K562 (cell line): ENCODE measurements around the gene SND1. TPM values are rescaled to one million over a fixed set of nuclear protein-coding genes. Genes with fewer than 3 reads are reported as not detected.
A peak's percentile ranks its signal among the peaks of the same experiment; 100 is the strongest.

ENCODE experiments used
- ATAC-seq: fragments of 200-7000 bp; cut with Tn5 transposase; 3 replicates; pipeline ENCODE4 v1.9.1; 2020; ENCODE audit warnings: moderate library complexity
- BruUV-seq: library from RNA; stranded (reverse); fragments of 400-500 nt; replicated peaks from 2 replicates; lab custom pipeline; 2021; lab: Mats Ljungman, UMichigan
- CTCF ChIA-PET: fragments of 300-600 bp; formaldehyde crosslinking; extraction: SDS; loops from one replicate; lab custom pipeline; 2021; ENCODE audit warnings: low intra/inter-chr PET ratio; lab: Yijun Ruan, JAX
- POLR2A ChIA-PET: fragments of 300-600, 350-650 bp; sonication (Branson Sonifier 250); formaldehyde crosslinking; extraction: SDS; loops from one replicate; lab custom pipeline; 2021; ENCODE audit warnings: antibody characterized with exemption, inconsistent platforms; lab: Yijun Ruan, JAX
- DNase-seq, 4 experiments: peaks; one replicate each; pipeline versions ENCODE4 v3.0.0 to v3.0.0-alpha.2; 2011 to 2018; ENCODE audit warnings: low spot score in 3 of 4, mixed read lengths in 3 of 4; ENCODE audit errors: extremely low read depth in 1 of 4
- FAIRE-seq: peaks from 2 replicates; lab custom pipeline; 2011; peaks lifted over from hg19 to GRCh38; lab: Jason Lieb, UNC
- H2AFZ ChIP-seq: 2 replicates; pipeline ENCODE4 v1.6.0; 2011; ENCODE audit warnings: low read depth, low read length, control low read depth, inconsistent platforms
- H3K27ac ChIP-seq: fragments of 200-600 bp; 3 replicates; pipeline ENCODE4 v1.8.0; 2011; ENCODE audit warnings: low read depth, mild to moderate bottlenecking, control low read depth, inconsistent platforms, low read length, moderate library complexity, mixed read lengths; ENCODE audit errors: extremely low read depth
- H3K27me3 ChIP-seq, 2 experiments: fragments of 300-600 bp in 1 of 2; 2 replicates in 1 of 2; 3 replicates in 1 of 2; pipeline versions ENCODE4 v1.6.0 to v1.8.0; 2011; ENCODE audit warnings: inconsistent platforms in 2 of 2, low read length in 2 of 2, mild to moderate bottlenecking in 1 of 2, mixed read lengths in 1 of 2, moderate library complexity in 1 of 2; ENCODE audit not compliant: control insufficient read depth in 2 of 2, insufficient read depth in 2 of 2
- H3K36me3 ChIP-seq: fragments of 300-600 bp; 3 replicates; pipeline ENCODE4 v1.8.0; 2011; ENCODE audit warnings: mild to moderate bottlenecking, low read length, inconsistent platforms; ENCODE audit not compliant: control insufficient read depth, insufficient read depth
- H3K4me1 ChIP-seq, 2 experiments: fragments of 200-600 bp in 1 of 2; replicated peaks in 1 of 2; 2 replicates in 1 of 2; 3 replicates in 1 of 2; pipeline versions ENCODE4 v1.5.1 to v1.8.0; 2011; ENCODE audit warnings: inconsistent platforms in 2 of 2, low read length in 2 of 2, mild to moderate bottlenecking in 1 of 2, mixed read lengths in 1 of 2, moderate library complexity in 1 of 2; ENCODE audit not compliant: control insufficient read depth in 2 of 2, insufficient read depth in 2 of 2
- H3K4me2 ChIP-seq: 2 replicates; pipeline ENCODE4 v1.6.1; 2011; ENCODE audit warnings: low read length, control low read depth, inconsistent platforms, mixed read lengths; ENCODE audit not compliant: insufficient read depth
- H3K4me3 ChIP-seq: fragments of 200-600 bp; sonication (generic), shearing (Covaris generic); 2 replicates; pipeline ENCODE4 v1.5.1; 2016; ENCODE audit warnings: control low read depth, inconsistent platforms
- H3K79me2 ChIP-seq: fragments of 200-600 bp; 3 replicates; pipeline ENCODE4 v1.8.0; 2011; ENCODE audit warnings: low read length, inconsistent platforms; ENCODE audit not compliant: control insufficient read depth, insufficient read depth
- H3K9ac ChIP-seq, 2 experiments: 2 replicates each; pipeline versions ENCODE4 v1.6.0 to v1.6.1; 2011; ENCODE audit warnings: low read depth in 2 of 2, low read length in 2 of 2, control low read depth in 1 of 2, inconsistent platforms in 1 of 2, mild to moderate bottlenecking in 1 of 2, mixed read lengths in 1 of 2; ENCODE audit not compliant: insufficient read depth in 1 of 2
- H3K9me1 ChIP-seq: one replicate; pipeline ENCODE4 v1.6.0; 2011; ENCODE audit warnings: inconsistent platforms, mild to moderate bottlenecking, low read length, moderate library complexity; ENCODE audit not compliant: control insufficient read depth, insufficient read depth
- H3K9me3 ChIP-seq: replicated peaks from 2 replicates; pipeline ENCODE4 v1.5.1; 2011; ENCODE audit warnings: low read depth, low read length, inconsistent platforms; ENCODE audit not compliant: control insufficient read depth, insufficient read depth
- H4K20me1 ChIP-seq: replicated peaks from 2 replicates; pipeline ENCODE4 v1.6.1; 2011; ENCODE audit warnings: low read length, inconsistent platforms, mixed read lengths; ENCODE audit not compliant: control insufficient read depth, insufficient read depth
- CBX2 ChIP-seq: fragments of 200-600 bp; sonication (generic); IDR thresholded peaks from one replicate; pipeline ENCODE4 v1.6.1; 2012; ENCODE audit warnings: mild to moderate bottlenecking, low read length, inconsistent platforms; ENCODE audit not compliant: insufficient read depth, poor library complexity, severe bottlenecking
- EGR1 ChIP-seq: fragments of 450-650 bp; conservative IDR thresholded peaks from 2 replicates; pipeline ENCODE4 v1.6.1; 2017; ENCODE audit warnings: mild to moderate bottlenecking
- FOXJ2 ChIP-seq: fragments of 200-800 bp; sonication (Bioruptor generic); IDR thresholded peaks from 2 replicates; pipeline ENCODE4 v1.6.1; 2016; ENCODE audit warnings: missing genetic modification characterization, missing compliant biosample characterization
- JUN ChIP-seq, 2 experiments: sonication (generic) in 1 of 2; formaldehyde crosslinking in 1 of 2; IDR thresholded peaks; 2 replicates each; pipeline versions ENCODE4 v1.6.1 to v1.8.0; 2012 to 2022; ENCODE audit warnings: borderline replicate concordance in 2 of 2, mild to moderate bottlenecking in 2 of 2, improper control_type of control experiment in 1 of 2, low read depth in 1 of 2, low read length in 1 of 2, missing genetic modification reagents in 1 of 2
- MEIS2 ChIP-seq: fragments of 450-650 bp; IDR thresholded peaks from 2 replicates; pipeline ENCODE4 v1.6.1; 2014; ENCODE audit warnings: mild to moderate bottlenecking; ENCODE audit not compliant: partially characterized antibody
- PCBP2 ChIP-seq: fragments of 200-400 bp; formaldehyde crosslinking; IDR thresholded peaks from 2 replicates; pipeline ENCODE4 v1.6.1; 2018; ENCODE audit warnings: low read length, low read depth, mild to moderate bottlenecking, moderate library complexity; ENCODE audit not compliant: poor library complexity, severe bottlenecking
- RB1 ChIP-seq: fragments of 450-650 bp; IDR thresholded peaks from 2 replicates; pipeline ENCODE4 v1.6.1; 2017; ENCODE audit warnings: low read depth, mild to moderate bottlenecking
- SMARCC2 ChIP-seq: fragments of 450-650 bp; IDR thresholded peaks from 2 replicates; pipeline ENCODE4 v1.6.1; 2017; ENCODE audit warnings: antibody characterized with exemption, moderate library complexity, mild to moderate bottlenecking, low read depth
- ZBTB12 ChIP-seq: fragments of 250-450 bp; sonication (Bioruptor Pico); IDR thresholded peaks from 2 replicates; pipeline ENCODE4 v1.4.0; 2020
- ZNF695 ChIP-seq: fragments of 450-650 bp; formaldehyde crosslinking; IDR thresholded peaks from 2 replicates; pipeline ENCODE4 v1.4.0; 2020; ENCODE audit warnings: mild to moderate bottlenecking, moderate library complexity
- ZNF778 ChIP-seq: fragments of 450-650 bp; formaldehyde crosslinking; IDR thresholded peaks from 2 replicates; pipeline ENCODE4 v1.4.0; 2020; ENCODE audit warnings: mild to moderate bottlenecking, moderate library complexity
- WGBS: fragments of 100-300 bp; shearing (Covaris generic); methylation state at CpG from one replicate; pipeline ENCODE4 v1.1.6; 2016; ENCODE audit warnings: low coverage, mixed read lengths; ENCODE audit not compliant: insufficient coverage; ENCODE audit errors: missing lambda C conversion rate; 5-methylcytosine and 5-hydroxymethylcytosine counted together
- in situ Hi-C: fragments of 300-500 bp; cut with MboI; formaldehyde crosslinking; loops from 4 replicates; pipeline ENCODE4 v1.15.0; 2018; ENCODE audit warnings: inconsistent platforms, mixed read lengths
- intact Hi-C: fragments of 100-400 bp; cut with micrococcal nuclease; formaldehyde crosslinking; loops from 2 replicates; pipeline ENCODE4 v1.14.2; 2022
- polyA plus RNA-seq, 8 experiments: library from polyadenylated mRNA; depleted of rRNA in 4 of 8; stranded (reverse) in 5 of 8; unstranded in 3 of 8; fragments of >200 nt; fragmentation: Nextera tagmentation in 2 of 8; fragmentation: Illumina TruSeq in 1 of 8; extraction: Ambion mirVana in 2 of 8; extraction: Trizol in 1 of 8; gene quantifications; 2 replicates each; pipeline versions ENCODE4 v1.2.1 to v1.2.3, GENCODE V29; 2011 to 2014; ENCODE audit warnings: inconsistent platforms in 1 of 8, missing spikeins in 1 of 8
- total RNA-seq, 7 experiments: library from RNA; depleted of rRNA in 6 of 7; stranded (reverse); fragments of >200 nt in 6 of 7; fragmentation: Illumina TruSeq in 2 of 7; extraction: Trizol in 2 of 7; gene quantifications; 2 replicates each; pipeline versions ENCODE4 v1.2.1 to v1.2.3, GENCODE V29; 2011 to 2021; ENCODE audit warnings: low replicate concordance in 1 of 7
- TF ChIP-seq, protein P1 (sequence below): sonication (generic); formaldehyde crosslinking; IDR thresholded peaks from 2 replicates; pipeline ENCODE4 v1.9.0; 2022; ENCODE audit warnings: mild to moderate bottlenecking, missing genetic modification reagents

The SND1 gene
- total and polyA plus RNA-seq, 9 of the 15 experiments (the other 6 are each of a cell fraction or from before 2014, with no cell fraction given) = 46.5 to 307 (median 191) TPM

DNA sequence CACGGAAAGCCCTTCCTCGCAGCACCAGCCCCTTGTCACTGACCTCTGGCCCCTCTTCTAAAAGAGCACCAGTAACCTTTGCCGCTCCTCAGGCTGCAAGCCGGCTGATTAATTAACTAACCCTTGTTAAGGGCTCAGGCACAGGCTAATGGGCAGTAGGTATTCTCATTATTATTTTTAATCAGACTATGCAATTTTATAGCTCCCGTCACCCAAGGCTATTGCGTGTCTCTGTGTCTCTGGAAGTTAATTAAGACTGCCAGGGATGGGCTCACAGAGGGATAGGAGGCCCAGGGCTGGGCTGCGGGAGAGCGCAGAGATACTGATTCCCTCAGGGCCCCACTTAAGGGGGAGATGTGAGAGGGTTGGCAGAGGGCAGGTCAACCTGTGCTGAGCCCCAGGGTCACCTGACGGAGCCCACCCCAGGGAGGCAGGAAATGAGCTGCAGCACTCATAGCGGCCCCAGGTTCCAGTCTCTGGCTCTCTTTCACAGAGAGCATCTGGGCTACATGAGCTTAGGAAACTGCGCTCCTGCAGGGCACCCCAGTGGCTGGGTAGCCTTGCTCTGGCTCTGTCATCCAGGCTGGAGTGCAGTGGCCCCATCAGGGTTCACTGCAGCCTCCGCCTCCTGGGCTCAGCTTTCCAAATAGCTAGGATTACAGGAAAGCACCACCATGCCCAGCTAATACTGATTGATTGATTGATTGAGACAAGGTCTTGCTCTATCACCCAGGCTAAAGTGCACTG, 471.5 kb downstream of the SND1 start:
- TF ChIP-seq ZNF695 (no peak), RB1 (no peak), ZNF778 (CRISPR knock-in tag) (no peak), SMARCC2 (no peak), EGR1 (no peak), JUN (IDR thresholded peaks at IDR 0.05; ENCODE audit: borderline replicate concordance, low read depth, low read length) (no peak), JUN (CRISPR knock-in tag; IDR thresholded peaks at IDR 0.05; ENCODE audit: borderline replicate concordance) (0 out of 2 replicates have a peak, but pooled peaks have one; percentile 24), MEIS2 (no peak), CBX2 (no peak), PCBP2 (no peak), ZBTB12 (CRISPR knock-in tag) (no peak), FOXJ2 (tag) (no peak)
- TF ChIP-seq, protein P1, sequence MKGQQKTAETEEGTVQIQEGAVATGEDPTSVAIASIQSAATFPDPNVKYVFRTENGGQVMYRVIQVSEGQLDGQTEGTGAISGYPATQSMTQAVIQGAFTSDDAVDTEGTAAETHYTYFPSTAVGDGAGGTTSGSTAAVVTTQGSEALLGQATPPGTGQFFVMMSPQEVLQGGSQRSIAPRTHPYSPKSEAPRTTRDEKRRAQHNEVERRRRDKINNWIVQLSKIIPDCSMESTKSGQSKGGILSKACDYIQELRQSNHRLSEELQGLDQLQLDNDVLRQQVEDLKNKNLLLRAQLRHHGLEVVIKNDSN = peak; percentile 22; the same call in 1 of the 2 replicates
- POLR2A ChIA-PET = interaction anchor here (0.6 kb wide), 4 partner anchors 15 to 679 kb away, joined by 3 to 4 read pairs (median 3); no protein-coding TSS in a partner anchor

More for the DNA sequence above, 471.5 kb downstream of the SND1 start:
- peak; percentile 59 for ATAC-seq
- intact Hi-C loops (loop anchor here (5.0 kb wide), 1 partner anchor 81 kb away; no protein-coding TSS in a partner anchor), in situ Hi-C loops (no loop called here)
- H3K4me3 ChIP-seq = no peak overlapping the region
- BruUV-seq = no TSS peak
- H3K27ac ChIP-seq = no peak overlapping the region
- no peak overlapping the region for H3K9ac ChIP-seq
- H3K4me2 ChIP-seq = no peak overlapping the region
- H3K36me3 ChIP-seq = no peaks in the 10 kb centered on the region
- no peaks in the 10 kb centered on the region for H3K79me2 ChIP-seq
- CTCF ChIA-PET = no interaction called here
- 16% methylated on average over 12 of the region's 12 CpGs for WGBS
- no peaks in the 10 kb centered on the region for H3K9me3 ChIP-seq
- 0 out of 2 replicates have a peak, but pooled peaks cover 3% of the 10 kb centered on the region for H4K20me1 ChIP-seq
- H3K27me3 ChIP-seq = peaks cover 28 to 50% of the 10 kb centered on the region in 2 experiments; a peak in 4 of 5 replicates
- peaks cover 0 to 5% of the 10 kb centered on the region in 2 experiments; a peak in 2 of 5 replicates for H3K4me1 ChIP-seq
- no peaks in the 10 kb centered on the region for H3K9me1 ChIP-seq
- FAIRE-seq = no peak
- DNase-seq = no peak
- H2AFZ ChIP-seq = no peak overlapping the region
